Measurements from ENCODE around the gene RNF5. TPM values are rescaled to one million over a fixed set of nuclear protein-coding genes. Genes with fewer than 3 reads are reported as not detected.

Gene RNF5
- polyA plus RNA-seq, 1 of the 3 experiments (the other 2 are of a cell fraction) = 110 TPM

GRCh38 chr6:32166411-32167061, 11.7 kb upstream of the RNF5 start:
- Histone ChIP-seq H3K9ac (no peak overlapping the region), H3F3A (replicated peaks; ENCODE audit: insufficient read depth) (peaks cover 2% of the 10 kb centered on the region), H3K79me2 (ENCODE audit: insufficient read depth) (peaks cover under 1% of the 10 kb centered on the region; the same call in 1 of the 2 replicates), H3K9me2 (no peaks in the 10 kb centered on the region), H3K4me2 (no peak overlapping the region), H3K27ac (ENCODE audit: low read depth in 2 of 2, low read length in 1 of 2) (no peak overlapping the region), H3K36me3 (replicated peaks in 1 of 2; ENCODE audit: control insufficient read depth in 1 of 2, insufficient read depth in 2 of 2, low read length in 1 of 2) (peaks cover 10 to 36% of the 10 kb centered on the region in 2 experiments), H3K9me3 (no peaks in the 10 kb centered on the region), H4K20me1 (ENCODE audit: insufficient read depth) (no peaks in the 10 kb centered on the region), H3K4me1 (ENCODE audit: control insufficient read depth in 1 of 2, insufficient read depth in 2 of 2, low read depth in 1 of 2, low read length in 1 of 2) (no peaks in the 10 kb centered on the region), H3K4me3 (ENCODE audit: low read depth in 2 of 2, low read length in 1 of 2) (no peak overlapping the region), H2AFZ (ENCODE audit: low read depth) (no peak overlapping the region), H3K27me3 (ENCODE audit: insufficient read depth) (no peaks in the 10 kb centered on the region)
- DNase-seq = no peak
- ChIA-PET POLR2A (no interaction called here), CTCF (interaction anchor here (0.8 to 1.5 kb wide), 5 partner anchors 10 to 119 kb away, joined by 3 to 5 read pairs (median 3); no protein-coding TSS in a partner anchor)
- WGBS (ENCODE audit: low lambda C conversion rate) = 96% methylated on average over 18 of the region's 30 CpGs
- TF ChIP-seq RAD21 (IDR thresholded peaks at IDR 0.05; ENCODE audit: low read length) (peak; percentile 12; the same call in 1 of the 2 replicates), CHD2 (IDR thresholded peaks at IDR 0.05; ENCODE audit: low read length, partially characterized antibody) (no peak)

- no peaks in the 10 kb centered on the region for H3K4me1 ChIP-seq (ENCODE audit: control insufficient read depth in 1 of 2, insufficient read depth in 2 of 2, low read depth in 1 of 2, low read length in 1 of 2)
- ChIA-PET POLR2A (no interaction called here), CTCF (interaction anchor here (1.0 to 1.5 kb wide), 3 partner anchors 48 to 120 kb away, joined by 3 to 4 read pairs (median 3); no protein-coding TSS in a partner anchor)
- H3K79me2 ChIP-seq (ENCODE audit: insufficient read depth) = peaks cover 7% of the 10 kb centered on the region
- no peaks in the 10 kb centered on the region for H4K20me1 ChIP-seq (ENCODE audit: insufficient read depth)
- H3F3A ChIP-seq (replicated peaks; ENCODE audit: insufficient read depth) = peaks cover 2% of the 10 kb centered on the region
- WGBS (ENCODE audit: low lambda C conversion rate) = 91% methylated on average over 21 of the region's 32 CpGs
- H3K9me3 ChIP-seq = no peaks in the 10 kb centered on the region
- no peaks in the 10 kb centered on the region for H3K9me2 ChIP-seq
- H3K36me3 ChIP-seq (replicated peaks in 1 of 2; ENCODE audit: control insufficient read depth in 1 of 2, insufficient read depth in 2 of 2, low read length in 1 of 2) = peaks cover 10 to 36% of the 10 kb centered on the region in 2 experiments
- no peak overlapping the region for H3K4me2 ChIP-seq
- H3K4me3 ChIP-seq (ENCODE audit: low read depth in 2 of 2, low read length in 1 of 2) = no peak overlapping the region
- no peak overlapping the region for H3K27ac ChIP-seq (ENCODE audit: low read depth in 2 of 2, low read length in 1 of 2)
- no peak for TF ChIP-seq GATA2 (CRISPR knock-in tag; IDR thresholded peaks at IDR 0.05)
- no peak for TF ChIP-seq YY1 (IDR thresholded peaks at IDR 0.05; ENCODE audit: low read depth)
- no peak for TF ChIP-seq JUND (IDR thresholded peaks at IDR 0.05)
- no peak for TF ChIP-seq IRF3 (IDR thresholded peaks at IDR 0.05; ENCODE audit: low read depth, low read length)
- TF ChIP-seq CTCF (IDR thresholded peaks at IDR 0.05) = no peak
- no peak for TF ChIP-seq MXI1 (IDR thresholded peaks at IDR 0.05; ENCODE audit: low read depth, low read length)
- no peak for TF ChIP-seq GABPA (IDR thresholded peaks at IDR 0.05; ENCODE audit: low read depth)
- TF ChIP-seq EP300 (IDR thresholded peaks at IDR 0.05; ENCODE audit: borderline replicate concordance in 1 of 2, low read depth in 1 of 2, low read length in 1 of 2) = no peak
- no peak for TF ChIP-seq USF1 (IDR thresholded peaks at IDR 0.05; ENCODE audit: borderline replicate concordance, low read depth)
- TF ChIP-seq RXRA (IDR thresholded peaks at IDR 0.05; ENCODE audit: borderline replicate concordance, low read depth) = no peak
- no peak for TF ChIP-seq FOSL2 (IDR thresholded peaks at IDR 0.05; ENCODE audit: borderline replicate concordance, low read depth)
- H3K27me3 ChIP-seq (ENCODE audit: insufficient read depth) = no peaks in the 10 kb centered on the region
- no peak for DNase-seq
- H2AFZ ChIP-seq (ENCODE audit: low read depth) = no peak overlapping the region
- no peak overlapping the region for H3K9ac ChIP-seq
Observed at GRCh38 chr6:32167154-32167760, 10.9 kb upstream of the RNF5 start.

All from SK-N-SH (cell line).